IMR-90 (cell line): ENCODE data around the gene RRN3.
"Not testable (repeated sequence)": the region's sequence is repeated elsewhere in the genome, so short reads cannot be mapped to it uniquely, and the experiment has no call there.

ENCODE experiments used
- BHLHE40 ChIP-seq: fragments of 150-350 bp; IDR thresholded peaks from 2 replicates; pipeline ENCODE4 v1.6.1; 2016; ENCODE audit warnings: mild to moderate bottlenecking, low read depth, low read length
- CEBPB ChIP-seq: IDR thresholded peaks from 2 replicates; pipeline ENCODE4 v1.6.1; 2012; ENCODE audit warnings: low read depth, low read length, improper control_type of control experiment
- CHD1 ChIP-seq: IDR thresholded peaks from 2 replicates; pipeline ENCODE4 v1.6.1; 2012; ENCODE audit warnings: low read depth, low read length, improper control_type of control experiment
- FOS ChIP-seq: fragments of 150-350 bp; IDR thresholded peaks from 2 replicates; pipeline ENCODE4 v1.6.1; 2016; ENCODE audit warnings: low read depth, low read length
- MAFK ChIP-seq: IDR thresholded peaks from 2 replicates; pipeline ENCODE4 v1.6.1; 2012; ENCODE audit warnings: low read depth, low read length, improper control_type of control experiment
- MAZ ChIP-seq: IDR thresholded peaks from 2 replicates; pipeline ENCODE4 v1.6.1; 2012; ENCODE audit warnings: low read depth, mild to moderate bottlenecking, low read length, improper control_type of control experiment, moderate library complexity, borderline replicate concordance
- MXI1 ChIP-seq: IDR thresholded peaks from 2 replicates; pipeline ENCODE4 v1.6.1; 2012; ENCODE audit warnings: low read depth, mild to moderate bottlenecking, low read length, moderate library complexity, borderline replicate concordance
- POLR2A ChIP-seq: IDR thresholded peaks from 2 replicates; pipeline ENCODE4 v1.6.1; 2012; ENCODE audit warnings: mild to moderate bottlenecking, low read depth, low read length
- RAD21 ChIP-seq: IDR thresholded peaks from 2 replicates; pipeline ENCODE4 v1.6.1; 2012; ENCODE audit warnings: low read length, improper control_type of control experiment
- RFX5 ChIP-seq: IDR thresholded peaks from 2 replicates; pipeline ENCODE4 v1.8.0; 2012; ENCODE audit warnings: low read depth, mild to moderate bottlenecking, low read length, moderate library complexity
- USF2 ChIP-seq: fragments of 150-350 bp; IDR thresholded peaks from 2 replicates; pipeline ENCODE4 v1.6.1; 2017; ENCODE audit warnings: mild to moderate bottlenecking, antibody characterized with exemption, low read length, low read depth
- TF ChIP-seq, protein P1 (sequence below): conservative IDR thresholded peaks from 2 replicates; pipeline ENCODE4 v1.5.1; 2012; ENCODE audit warnings: mild to moderate bottlenecking, low read depth, low read length, improper control_type of control experiment
- TF ChIP-seq, protein P2 (sequence below): fragments of 150-350 bp; IDR thresholded peaks from 2 replicates; pipeline ENCODE4 v1.6.1; 2016; ENCODE audit warnings: low read depth, mild to moderate bottlenecking, low read length, moderate library complexity, borderline replicate concordance

DNA sequence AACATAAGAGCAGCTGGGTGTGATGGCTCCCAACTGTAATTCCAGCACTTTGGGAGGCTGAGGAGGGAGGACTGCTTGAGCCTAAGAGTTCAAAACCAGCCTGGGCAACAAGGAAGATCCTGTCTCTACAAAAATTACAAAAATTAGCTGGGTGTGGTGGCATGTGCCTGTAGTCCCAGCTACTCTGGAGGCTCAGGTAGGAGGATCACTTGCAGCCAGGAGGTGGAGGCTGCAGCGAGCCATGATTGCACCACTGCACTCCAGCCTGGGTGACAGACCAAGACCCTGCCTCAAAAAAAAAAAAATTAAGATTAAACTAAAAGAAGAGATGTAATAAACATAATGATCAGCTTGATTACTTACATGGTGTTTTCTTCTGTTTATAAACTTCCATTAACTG lies 43.6 kb downstream of the RRN3 start:
- TF ChIP-seq, protein P1, sequence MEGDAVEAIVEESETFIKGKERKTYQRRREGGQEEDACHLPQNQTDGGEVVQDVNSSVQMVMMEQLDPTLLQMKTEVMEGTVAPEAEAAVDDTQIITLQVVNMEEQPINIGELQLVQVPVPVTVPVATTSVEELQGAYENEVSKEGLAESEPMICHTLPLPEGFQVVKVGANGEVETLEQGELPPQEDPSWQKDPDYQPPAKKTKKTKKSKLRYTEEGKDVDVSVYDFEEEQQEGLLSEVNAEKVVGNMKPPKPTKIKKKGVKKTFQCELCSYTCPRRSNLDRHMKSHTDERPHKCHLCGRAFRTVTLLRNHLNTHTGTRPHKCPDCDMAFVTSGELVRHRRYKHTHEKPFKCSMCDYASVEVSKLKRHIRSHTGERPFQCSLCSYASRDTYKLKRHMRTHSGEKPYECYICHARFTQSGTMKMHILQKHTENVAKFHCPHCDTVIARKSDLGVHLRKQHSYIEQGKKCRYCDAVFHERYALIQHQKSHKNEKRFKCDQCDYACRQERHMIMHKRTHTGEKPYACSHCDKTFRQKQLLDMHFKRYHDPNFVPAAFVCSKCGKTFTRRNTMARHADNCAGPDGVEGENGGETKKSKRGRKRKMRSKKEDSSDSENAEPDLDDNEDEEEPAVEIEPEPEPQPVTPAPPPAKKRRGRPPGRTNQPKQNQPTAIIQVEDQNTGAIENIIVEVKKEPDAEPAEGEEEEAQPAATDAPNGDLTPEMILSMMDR: not testable (repeated sequence)
- TF ChIP-seq POLR2A, RAD21, MAZ, CEBPB, BHLHE40, RFX5, USF2, MAFK, FOS, MXI1, CHD1: not testable (repeated sequence)
- TF ChIP-seq, protein P2, sequence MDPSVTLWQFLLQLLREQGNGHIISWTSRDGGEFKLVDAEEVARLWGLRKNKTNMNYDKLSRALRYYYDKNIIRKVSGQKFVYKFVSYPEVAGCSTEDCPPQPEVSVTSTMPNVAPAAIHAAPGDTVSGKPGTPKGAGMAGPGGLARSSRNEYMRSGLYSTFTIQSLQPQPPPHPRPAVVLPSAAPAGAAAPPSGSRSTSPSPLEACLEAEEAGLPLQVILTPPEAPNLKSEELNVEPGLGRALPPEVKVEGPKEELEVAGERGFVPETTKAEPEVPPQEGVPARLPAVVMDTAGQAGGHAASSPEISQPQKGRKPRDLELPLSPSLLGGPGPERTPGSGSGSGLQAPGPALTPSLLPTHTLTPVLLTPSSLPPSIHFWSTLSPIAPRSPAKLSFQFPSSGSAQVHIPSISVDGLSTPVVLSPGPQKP: not testable (repeated sequence)
